HG02588 (cell line): ENCODE measurements around the gene CD80.
"Not testable (repeated sequence)": the region's sequence is repeated elsewhere in the genome, so short reads cannot be mapped to it uniquely, and the experiment has no call there.

ENCODE experiments used
- ATAC-seq: cut with Tn5 transposase; IDR thresholded peaks from one replicate; pipeline ENCODE4 v1.9.1; 2021; ENCODE audit warnings: mild to moderate bottlenecking, moderate library complexity; ENCODE audit not compliant: unreplicated experiment

Gene CD80

DNA sequence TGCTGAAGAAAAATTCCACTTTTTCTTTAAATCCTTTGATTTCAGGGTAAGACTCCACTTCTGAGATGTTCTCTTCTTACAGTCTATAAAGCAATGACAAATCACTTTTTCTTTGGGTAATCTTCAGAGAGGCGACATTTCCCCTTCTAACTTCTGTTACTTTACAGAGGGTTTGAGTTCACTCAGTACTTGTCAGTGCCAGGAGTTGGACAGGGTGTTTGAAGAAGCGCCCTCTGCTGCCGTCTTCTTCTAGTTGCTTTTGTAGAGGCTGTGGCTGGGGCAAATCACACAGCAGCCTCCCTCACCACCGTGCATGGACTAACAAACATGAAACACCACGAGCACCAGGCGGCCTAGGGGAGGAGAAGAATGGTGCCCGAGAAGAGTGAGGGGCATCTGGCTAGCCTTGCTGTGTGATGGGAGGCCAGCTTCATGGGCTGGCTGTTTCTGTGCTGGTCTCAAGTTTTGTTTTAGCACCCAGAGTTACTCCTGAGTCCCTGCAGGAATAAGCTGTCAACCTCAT, at the start of gene CD80:
Gene CD80 (minus strand): TSS at position 174 of the 523 bp plus-strand sequence. CDS start 1,886 bp downstream, outside the sequence.
- ATAC-seq: peak; percentile 46

GRCh38 chr3:119608405-119609000, 49.1 kb upstream of the CD80 start:
- ATAC-seq: no peak

GRCh38 chr3:119604878-119605277, 45.5 kb upstream of the CD80 start:
- ATAC-seq: no peak

GRCh38 chr3:119602676-119603075, 43.3 kb upstream of the CD80 start:
- ATAC-seq: no peak

GRCh38 chr3:119601154-119601553, 41.7 kb upstream of the CD80 start:
- ATAC-seq: no peak

GRCh38 chr3:119600732-119601131, 41.3 kb upstream of the CD80 start:
- ATAC-seq: peak; percentile 55

GRCh38 chr3:119599558-119600174, 40.3 kb upstream of the CD80 start:
- ATAC-seq: no peak

DNA sequence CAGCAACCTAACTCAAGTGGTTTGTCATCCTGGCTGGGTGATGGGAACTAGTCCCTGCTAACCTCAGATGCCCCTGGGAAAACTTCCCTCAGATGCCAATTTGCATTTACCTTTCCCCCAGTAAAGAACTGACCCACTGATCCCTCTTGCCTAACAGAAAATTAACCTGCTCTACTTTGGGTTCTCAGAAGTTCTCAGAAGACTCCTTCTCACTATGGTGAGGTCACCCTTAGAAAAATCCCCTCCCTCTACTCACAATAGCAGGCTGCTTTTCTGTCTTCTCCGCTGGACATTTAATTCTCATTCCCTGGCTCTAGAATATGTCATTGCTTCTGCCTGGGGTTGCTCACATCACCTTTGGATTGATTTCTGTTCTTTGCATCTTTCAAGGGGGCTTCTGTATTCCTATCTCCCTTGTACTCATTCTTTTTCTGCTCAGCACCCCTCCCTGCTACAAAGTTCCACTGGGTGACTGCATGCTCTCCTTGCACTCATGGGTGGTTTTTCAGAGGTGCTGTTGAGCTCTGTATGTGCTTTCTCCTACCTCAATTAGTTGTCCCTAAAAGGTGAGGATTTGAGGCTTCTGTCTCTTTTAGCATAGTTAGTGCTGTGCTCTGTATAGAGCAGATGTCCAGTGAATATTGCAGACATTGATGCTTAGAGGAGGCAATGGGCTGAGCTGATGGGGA, 39.1 kb upstream of the CD80 start:
- ATAC-seq: peak; percentile 54

DNA sequence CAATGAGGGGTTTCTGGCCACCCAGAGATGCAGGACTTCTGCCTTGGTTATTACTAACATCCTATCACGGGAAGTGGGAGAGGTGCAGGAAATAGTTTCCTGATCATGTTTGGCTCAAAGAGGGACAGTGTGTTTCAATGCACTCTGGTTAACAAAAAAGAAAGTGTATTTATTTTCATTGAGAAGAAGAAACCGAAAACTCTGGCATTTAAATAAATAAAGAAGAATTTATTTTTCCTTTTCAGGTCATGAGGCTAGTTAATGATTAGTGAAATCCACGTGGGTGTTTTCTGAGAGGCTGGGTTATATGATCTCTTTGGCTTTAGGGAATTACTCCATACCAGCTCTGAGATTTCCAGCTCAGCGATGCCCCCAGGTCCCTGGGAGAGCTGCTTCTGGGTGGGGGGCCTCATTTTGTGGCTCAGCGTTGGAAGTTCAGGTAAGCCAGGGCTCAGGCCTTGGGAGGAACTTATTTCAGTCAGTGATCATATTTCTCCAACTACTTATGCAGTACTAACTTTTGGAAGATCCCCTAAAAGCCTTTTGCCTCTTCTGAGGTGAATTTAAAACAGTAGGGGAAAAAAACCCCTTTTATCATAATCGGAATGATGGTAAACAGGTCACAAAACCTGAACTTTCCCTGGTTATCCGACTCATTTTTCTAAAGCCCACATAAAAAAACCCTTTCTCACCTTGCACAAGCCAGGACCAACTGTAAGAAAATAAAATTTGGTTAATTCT, 38.3 kb upstream of the CD80 start, which contains the start of gene PLA1A:
Gene PLA1A (plus strand): TSS at position 338 of the 741 bp plus-strand sequence. CDS start 29 bp downstream, at position 367.
- peak; percentile 20 for ATAC-seq

- ATAC-seq: no peak
Observed at GRCh38 chr3:119596398-119596797, 37.0 kb upstream of the CD80 start.

GRCh38 chr3:119595639-119596334, 36.4 kb upstream of the CD80 start:
- no peak for ATAC-seq

DNA sequence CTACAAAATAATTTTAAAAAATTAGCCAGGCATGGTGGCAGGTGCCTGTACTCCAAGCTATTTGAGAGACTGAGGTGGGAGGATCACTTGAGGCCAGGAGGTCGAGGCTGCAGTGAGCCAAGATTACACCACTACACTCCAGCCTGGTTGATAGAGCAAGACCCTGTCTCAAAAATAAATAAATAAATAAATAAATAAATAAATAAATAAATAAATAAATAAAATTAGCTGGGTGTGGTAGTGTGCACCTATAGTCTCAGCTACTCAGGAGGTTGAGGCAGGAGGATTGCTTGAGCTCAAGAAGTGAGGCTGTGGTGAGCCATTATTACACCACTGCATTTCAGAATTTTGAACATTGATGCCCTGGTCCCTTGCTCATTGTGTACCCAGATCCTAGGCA, 35.5 kb upstream of the CD80 start:
- ATAC-seq: not testable (repeated sequence)

DNA sequence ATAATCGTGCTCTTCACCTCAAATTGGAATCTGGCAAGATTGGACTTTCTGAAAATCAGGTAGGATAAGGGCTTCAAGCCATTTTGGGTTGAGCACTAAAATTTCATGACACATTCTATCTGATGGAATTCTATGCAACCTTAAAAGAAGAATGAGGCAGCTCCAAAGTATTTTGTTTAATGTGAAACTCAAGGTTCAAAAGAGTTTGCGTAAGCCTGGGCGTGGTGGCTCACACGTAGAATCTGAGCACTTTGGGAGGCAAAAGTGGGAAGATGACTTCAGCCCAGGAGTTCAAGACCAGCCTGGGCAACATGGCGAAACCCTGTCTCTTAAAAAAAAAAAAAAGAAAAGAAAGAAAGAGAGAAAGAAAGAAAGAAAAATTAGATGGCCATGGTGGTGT, 34.7 kb upstream of the CD80 start:
- ATAC-seq: no peak

GRCh38 chr3:119592861-119593260, 33.4 kb upstream of the CD80 start:
- no peak for ATAC-seq

DNA sequence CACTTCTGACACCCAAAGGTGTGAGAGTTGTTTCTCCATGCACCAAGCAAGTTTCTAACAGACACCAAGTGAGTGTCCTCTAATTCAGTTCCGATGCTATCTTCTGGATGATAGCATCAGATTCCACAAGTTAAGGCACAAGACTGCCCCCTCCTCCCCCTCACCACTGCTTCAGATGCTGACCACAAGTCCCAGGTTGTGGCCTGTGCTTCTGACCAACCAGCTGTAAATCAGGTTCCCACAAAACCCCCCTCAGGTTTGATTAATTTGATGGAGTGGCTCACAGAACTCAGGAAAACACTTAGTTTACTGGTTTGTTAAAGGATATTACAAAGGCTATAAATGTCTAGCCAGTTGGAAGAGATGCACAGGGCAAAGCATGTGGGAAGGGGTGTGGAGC, 31.3 kb upstream of the CD80 start:
- no peak for ATAC-seq

DNA sequence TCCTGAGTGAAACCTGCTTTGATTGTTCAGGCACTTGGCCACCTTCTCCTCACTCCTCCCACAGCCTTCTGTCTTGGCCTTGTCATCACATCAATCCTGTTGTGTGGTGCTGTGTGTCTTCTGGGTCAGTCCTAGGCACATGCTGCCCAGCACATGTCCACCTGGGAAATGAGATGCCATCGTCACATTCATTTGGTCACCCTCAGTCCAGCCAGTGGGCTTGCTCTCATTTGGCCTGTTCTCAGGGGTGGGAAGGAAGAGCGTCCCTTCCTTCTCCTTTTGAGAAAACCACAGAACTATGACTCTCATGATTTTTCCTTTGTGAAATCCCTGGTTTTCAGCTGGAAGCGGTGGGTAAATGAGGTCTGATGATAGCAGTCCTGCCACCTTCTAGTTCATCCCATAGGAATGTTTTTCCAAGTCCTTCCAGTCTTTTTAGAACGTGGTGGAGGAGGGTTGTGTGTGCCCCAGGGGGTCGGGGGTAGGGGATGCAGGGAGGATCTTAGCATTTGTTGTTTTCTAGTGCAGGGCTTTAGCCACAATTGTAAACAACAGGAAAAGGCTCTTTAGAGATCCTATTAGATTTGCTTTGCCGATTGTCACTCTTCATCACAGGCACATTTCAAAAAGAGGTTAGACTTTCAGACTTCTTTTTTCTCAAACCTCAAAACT, 29.8 kb upstream of the CD80 start:
- ATAC-seq: no peak

DNA sequence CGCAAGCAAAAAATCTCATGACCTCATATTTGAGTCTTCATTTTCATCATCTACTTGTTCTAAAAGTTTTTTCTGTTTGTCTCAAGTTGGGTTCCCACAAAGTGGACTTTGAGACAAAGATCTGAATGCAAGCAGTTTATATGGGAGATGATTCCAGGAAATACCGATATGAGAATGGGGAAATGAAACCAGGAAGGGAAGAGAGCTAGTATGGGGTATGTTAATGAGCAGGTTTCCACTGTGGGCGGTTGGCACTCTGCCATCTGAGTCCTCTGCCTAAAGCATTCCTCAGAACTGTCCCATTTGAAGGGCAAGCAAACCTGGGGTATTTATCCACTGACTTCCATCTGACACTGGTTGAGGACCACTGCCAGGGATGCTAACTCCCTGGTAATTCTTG, 28.7 kb upstream of the CD80 start:
- no peak for ATAC-seq

- ATAC-seq: no peak
Observed at GRCh38 chr3:119586733-119587172, 27.3 kb upstream of the CD80 start.

- ATAC-seq: no peak
Observed at GRCh38 chr3:119585856-119586570, 26.6 kb upstream of the CD80 start.
